ENCODE results near the gene ZDHHC11.

The ZDHHC11 gene

DNA sequence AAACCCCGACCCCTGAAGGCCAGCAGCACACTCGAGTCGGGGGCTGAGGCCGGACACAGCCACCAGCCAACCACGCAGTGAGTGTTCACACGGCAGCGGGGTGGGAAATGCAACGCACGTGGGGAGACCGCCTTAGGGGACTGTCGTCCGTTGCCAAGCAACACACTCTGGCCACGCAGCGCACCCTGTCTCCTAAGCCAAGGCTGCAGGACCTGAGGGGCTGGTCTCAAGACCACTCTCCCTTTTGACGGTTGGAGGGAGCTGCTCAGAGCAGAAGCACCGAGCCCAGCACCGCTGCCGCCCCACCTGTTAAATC, 34.3 kb upstream of the ZDHHC11 start:
- DNase-seq (ENCODE audit: low read depth in 1 of 2, low spot score in 1 of 2), result no peak
- TF ChIP-seq SPI1 (IDR thresholded peaks at IDR 0.05; ENCODE audit: borderline replicate concordance, low read depth) (no peak), POLR2AphosphoS5 (IDR thresholded peaks at IDR 0.05; ENCODE audit: low read depth) (no peak), GABPA (IDR thresholded peaks at IDR 0.05; ENCODE audit: low read depth) (no peak)
- TF ChIP-seq, protein P1, sequence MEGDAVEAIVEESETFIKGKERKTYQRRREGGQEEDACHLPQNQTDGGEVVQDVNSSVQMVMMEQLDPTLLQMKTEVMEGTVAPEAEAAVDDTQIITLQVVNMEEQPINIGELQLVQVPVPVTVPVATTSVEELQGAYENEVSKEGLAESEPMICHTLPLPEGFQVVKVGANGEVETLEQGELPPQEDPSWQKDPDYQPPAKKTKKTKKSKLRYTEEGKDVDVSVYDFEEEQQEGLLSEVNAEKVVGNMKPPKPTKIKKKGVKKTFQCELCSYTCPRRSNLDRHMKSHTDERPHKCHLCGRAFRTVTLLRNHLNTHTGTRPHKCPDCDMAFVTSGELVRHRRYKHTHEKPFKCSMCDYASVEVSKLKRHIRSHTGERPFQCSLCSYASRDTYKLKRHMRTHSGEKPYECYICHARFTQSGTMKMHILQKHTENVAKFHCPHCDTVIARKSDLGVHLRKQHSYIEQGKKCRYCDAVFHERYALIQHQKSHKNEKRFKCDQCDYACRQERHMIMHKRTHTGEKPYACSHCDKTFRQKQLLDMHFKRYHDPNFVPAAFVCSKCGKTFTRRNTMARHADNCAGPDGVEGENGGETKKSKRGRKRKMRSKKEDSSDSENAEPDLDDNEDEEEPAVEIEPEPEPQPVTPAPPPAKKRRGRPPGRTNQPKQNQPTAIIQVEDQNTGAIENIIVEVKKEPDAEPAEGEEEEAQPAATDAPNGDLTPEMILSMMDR (IDR thresholded peaks at IDR 0.05; ENCODE audit: insufficient read depth, low read length), result no peak
- TF ChIP-seq, protein P2, sequence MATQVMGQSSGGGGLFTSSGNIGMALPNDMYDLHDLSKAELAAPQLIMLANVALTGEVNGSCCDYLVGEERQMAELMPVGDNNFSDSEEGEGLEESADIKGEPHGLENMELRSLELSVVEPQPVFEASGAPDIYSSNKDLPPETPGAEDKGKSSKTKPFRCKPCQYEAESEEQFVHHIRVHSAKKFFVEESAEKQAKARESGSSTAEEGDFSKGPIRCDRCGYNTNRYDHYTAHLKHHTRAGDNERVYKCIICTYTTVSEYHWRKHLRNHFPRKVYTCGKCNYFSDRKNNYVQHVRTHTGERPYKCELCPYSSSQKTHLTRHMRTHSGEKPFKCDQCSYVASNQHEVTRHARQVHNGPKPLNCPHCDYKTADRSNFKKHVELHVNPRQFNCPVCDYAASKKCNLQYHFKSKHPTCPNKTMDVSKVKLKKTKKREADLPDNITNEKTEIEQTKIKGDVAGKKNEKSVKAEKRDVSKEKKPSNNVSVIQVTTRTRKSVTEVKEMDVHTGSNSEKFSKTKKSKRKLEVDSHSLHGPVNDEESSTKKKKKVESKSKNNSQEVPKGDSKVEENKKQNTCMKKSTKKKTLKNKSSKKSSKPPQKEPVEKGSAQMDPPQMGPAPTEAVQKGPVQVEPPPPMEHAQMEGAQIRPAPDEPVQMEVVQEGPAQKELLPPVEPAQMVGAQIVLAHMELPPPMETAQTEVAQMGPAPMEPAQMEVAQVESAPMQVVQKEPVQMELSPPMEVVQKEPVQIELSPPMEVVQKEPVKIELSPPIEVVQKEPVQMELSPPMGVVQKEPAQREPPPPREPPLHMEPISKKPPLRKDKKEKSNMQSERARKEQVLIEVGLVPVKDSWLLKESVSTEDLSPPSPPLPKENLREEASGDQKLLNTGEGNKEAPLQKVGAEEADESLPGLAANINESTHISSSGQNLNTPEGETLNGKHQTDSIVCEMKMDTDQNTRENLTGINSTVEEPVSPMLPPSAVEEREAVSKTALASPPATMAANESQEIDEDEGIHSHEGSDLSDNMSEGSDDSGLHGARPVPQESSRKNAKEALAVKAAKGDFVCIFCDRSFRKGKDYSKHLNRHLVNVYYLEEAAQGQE (IDR thresholded peaks at IDR 0.05; ENCODE audit: insufficient replicate concordance, low read depth), result no peak
- H3K27me3 ChIP-seq (ENCODE audit: insufficient read depth, poor library complexity, severe bottlenecking), result no peaks in the 10 kb centered on the region
- no peak overlapping the region for H3K27ac ChIP-seq (replicated peaks)
- no peak overlapping the region for H3K4me3 ChIP-seq (replicated peaks; ENCODE audit: insufficient read depth, low read length)

DNA sequence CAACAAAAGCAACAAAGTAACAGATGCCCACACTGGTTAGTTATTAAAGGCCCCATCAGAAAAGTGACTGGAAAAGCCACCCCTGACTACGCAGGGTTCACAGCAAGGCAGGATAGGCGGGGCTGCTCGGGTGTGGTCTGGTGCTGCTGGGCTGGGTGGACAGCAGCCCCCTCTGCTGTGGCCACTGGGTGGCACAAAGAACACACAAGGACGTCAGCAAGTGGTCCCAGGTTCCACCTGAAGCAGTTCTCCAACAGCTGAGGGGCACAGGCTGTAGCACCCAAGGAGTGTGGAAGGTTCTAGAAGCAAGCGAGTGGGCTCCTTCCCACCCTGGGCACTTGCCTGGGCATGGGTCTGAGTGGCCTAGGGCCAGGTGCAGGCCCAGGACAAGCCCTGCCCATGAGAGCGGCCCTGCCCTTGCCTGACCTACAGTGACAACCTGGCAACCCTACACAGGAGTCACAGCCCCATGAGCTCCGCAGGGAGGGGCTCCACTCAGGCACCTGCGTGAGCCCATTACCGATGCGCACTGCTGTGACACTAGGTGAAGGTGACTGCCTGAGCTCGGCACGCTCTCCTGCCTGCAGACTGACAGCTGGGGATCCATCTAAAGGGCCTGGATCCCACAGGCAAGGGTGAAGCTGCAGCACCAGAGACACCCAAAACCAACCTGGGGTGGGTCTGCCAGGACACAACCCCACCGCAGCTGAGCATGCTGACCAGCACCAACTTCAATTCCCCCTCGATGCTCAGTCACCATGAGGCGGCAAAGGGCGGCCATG, 33.8 kb upstream of the ZDHHC11 start:
- H3K4me3 ChIP-seq (replicated peaks; ENCODE audit: insufficient read depth, low read length), result no peak overlapping the region
- no peak for TF ChIP-seq POLR2AphosphoS5 (IDR thresholded peaks at IDR 0.05; ENCODE audit: low read depth)
- no peak for TF ChIP-seq SPI1 (IDR thresholded peaks at IDR 0.05; ENCODE audit: borderline replicate concordance, low read depth)
- no peak for TF ChIP-seq GABPA (IDR thresholded peaks at IDR 0.05; ENCODE audit: low read depth)
- TF ChIP-seq, protein P2 (IDR thresholded peaks at IDR 0.05; ENCODE audit: insufficient replicate concordance, low read depth), result no peak
- TF ChIP-seq, protein P1 (IDR thresholded peaks at IDR 0.05; ENCODE audit: insufficient read depth, low read length), result no peak
- H3K27ac ChIP-seq (replicated peaks), result no peak overlapping the region
- no peak for DNase-seq (ENCODE audit: low read depth in 1 of 2, low spot score in 1 of 2)
- H3K27me3 ChIP-seq (ENCODE audit: insufficient read depth, poor library complexity, severe bottlenecking), result no peaks in the 10 kb centered on the region

DNA sequence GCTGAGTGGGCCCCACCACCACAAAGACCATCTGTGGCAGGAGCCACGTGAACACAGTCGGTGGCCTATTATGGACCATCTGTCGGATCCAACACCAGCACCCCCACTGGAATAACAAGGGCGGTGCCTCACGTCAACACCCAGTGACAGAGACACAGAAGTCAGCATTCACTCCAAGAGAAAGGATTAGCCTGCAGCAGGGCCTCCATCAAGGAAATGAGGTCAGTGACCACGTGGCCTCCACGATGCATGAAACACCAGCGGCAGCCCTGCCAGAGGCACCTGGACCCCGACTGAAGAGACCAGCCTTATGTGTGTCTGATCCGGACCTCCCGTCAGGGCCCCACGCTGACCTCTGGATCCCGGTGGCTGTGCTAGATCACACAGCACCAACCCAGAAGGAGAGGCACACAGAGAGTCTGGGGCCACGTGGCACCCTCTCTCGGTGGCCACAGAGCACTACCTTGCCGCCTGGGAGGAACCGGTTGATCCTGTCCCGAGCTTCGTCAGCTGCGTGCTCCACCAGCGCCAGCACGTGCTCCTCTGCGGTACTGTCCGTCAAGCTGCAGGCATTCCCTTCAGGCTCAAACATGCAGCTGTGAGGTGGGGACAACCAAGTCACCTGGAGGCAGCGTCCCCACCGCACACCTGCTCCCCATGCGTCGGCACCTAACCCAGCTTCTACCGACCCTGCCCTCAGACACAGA, 32.8 kb upstream of the ZDHHC11 start:
- DNase-seq (ENCODE audit: low read depth in 1 of 2, low spot score in 1 of 2), result no peak
- H3K27ac ChIP-seq (replicated peaks), result no peak overlapping the region
- TF ChIP-seq POLR2AphosphoS5 (IDR thresholded peaks at IDR 0.05; ENCODE audit: low read depth) (no peak), GABPA (IDR thresholded peaks at IDR 0.05; ENCODE audit: low read depth) (no peak), SPI1 (IDR thresholded peaks at IDR 0.05; ENCODE audit: borderline replicate concordance, low read depth) (no peak)
- TF ChIP-seq, protein P2 (IDR thresholded peaks at IDR 0.05; ENCODE audit: insufficient replicate concordance, low read depth), result no peak
- TF ChIP-seq, protein P1 (IDR thresholded peaks at IDR 0.05; ENCODE audit: insufficient read depth, low read length), result no peak
- H3K27me3 ChIP-seq (ENCODE audit: insufficient read depth, poor library complexity, severe bottlenecking), result no peaks in the 10 kb centered on the region
- H3K4me3 ChIP-seq (replicated peaks; ENCODE audit: insufficient read depth, low read length), result no peak overlapping the region
